ENCODE data around the gene DMXL2.

Gene DMXL2

DNA sequence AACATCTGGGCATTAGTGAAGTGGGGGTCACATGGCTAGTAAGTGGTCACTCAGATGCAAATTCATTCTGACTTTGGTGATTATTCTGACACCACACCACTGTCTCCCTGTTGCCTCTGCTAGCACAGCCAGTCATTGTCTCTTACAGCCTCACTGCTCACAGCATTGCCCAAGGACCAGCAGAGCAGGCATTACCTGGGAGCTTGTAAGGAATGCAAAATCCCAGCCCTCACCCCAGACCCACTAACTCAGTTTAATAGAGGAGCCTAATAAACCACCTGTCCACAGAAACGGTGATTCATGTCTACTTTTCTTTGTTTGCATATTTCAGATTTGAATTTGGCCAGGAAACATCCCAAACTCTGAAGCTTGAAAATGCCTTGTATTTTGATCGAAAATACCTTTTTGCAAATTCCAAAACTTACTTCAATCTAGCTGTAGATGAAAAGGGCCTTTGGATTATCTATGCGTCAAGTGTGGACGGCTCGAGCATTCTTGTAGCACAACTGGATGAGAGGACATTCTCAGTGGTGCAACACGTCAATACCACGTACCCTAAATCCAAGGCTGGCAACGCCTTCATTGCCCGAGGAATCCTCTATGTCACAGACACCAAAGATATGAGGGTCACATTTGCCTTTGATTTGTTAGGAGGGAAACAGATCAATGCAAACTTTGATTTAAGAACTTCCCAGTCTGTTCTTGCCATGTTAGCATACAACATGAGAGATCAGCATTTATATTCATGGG is 218.4 kb downstream of the DMXL2 start:
- DNase-seq = no peak

DNA sequence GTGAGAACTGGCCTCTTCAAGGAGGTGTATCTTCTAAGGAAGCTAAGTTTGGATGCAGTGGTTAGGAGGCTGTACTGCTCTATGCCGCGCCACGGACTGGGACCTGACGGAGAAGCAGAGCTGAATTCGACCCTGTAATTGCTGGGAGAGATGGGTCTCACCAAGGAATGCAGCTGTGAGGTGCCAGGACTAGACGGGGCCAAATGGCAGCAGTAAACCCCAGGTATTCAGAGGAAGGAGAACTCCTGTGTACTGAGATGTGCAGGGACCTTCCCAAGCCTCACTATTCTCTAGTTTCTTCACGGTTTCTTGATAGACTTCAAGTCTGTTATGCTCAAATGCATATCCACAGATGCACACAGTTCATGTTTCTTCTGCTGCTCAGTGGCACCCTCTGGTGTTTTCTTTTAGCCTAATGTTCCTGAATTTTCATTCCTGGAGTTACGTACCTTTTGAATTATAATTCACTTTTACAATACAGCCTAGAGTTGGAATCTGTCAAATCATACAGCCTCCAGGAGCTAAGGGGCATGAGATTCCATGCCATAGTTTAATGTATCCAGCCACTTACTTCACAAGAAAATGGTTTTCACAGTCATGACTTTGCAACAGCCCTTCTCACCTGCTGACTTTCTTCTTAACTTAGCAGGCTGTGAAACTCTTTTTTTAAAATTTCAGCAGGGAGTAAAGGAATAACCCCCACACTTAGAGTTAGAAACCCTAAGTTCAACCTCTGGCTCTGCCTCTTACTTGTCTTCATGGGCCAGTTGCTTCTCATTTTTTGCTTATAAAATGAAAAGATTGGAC is 219.3 kb downstream of the DMXL2 start:
- no peak for DNase-seq

DNA sequence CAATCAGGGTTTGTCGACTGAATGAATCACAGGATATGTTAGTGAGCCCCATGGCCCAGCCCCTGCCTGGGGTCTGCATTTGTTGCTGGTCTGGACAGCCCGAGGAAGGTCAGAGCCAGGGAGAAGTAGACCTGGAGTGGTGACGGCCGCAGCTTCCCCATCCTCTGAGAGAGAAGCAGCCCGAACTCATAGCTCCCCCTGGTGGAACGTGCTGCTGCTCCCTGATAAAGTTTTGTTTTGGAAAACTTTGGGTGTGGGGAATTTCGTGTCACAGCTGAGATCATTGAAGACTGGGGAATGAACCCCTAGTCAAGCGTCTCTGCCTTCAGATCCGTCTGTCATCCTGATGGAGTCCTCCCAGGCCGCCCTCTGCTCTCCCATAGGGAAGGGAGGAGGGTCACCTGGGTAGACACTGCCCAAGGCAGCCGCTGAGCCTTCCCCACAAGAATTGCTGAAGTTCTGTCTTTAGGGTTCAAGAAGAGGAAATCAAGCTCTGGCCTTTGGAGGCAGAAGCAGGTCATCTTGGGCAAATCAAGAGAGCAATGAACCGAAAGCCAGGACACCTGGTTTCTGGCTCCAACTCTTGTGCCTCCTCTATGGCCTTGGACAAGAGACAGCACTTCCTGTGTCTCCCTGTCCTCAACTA is 220.6 kb downstream of the DMXL2 start:
- no peak for DNase-seq

DNA sequence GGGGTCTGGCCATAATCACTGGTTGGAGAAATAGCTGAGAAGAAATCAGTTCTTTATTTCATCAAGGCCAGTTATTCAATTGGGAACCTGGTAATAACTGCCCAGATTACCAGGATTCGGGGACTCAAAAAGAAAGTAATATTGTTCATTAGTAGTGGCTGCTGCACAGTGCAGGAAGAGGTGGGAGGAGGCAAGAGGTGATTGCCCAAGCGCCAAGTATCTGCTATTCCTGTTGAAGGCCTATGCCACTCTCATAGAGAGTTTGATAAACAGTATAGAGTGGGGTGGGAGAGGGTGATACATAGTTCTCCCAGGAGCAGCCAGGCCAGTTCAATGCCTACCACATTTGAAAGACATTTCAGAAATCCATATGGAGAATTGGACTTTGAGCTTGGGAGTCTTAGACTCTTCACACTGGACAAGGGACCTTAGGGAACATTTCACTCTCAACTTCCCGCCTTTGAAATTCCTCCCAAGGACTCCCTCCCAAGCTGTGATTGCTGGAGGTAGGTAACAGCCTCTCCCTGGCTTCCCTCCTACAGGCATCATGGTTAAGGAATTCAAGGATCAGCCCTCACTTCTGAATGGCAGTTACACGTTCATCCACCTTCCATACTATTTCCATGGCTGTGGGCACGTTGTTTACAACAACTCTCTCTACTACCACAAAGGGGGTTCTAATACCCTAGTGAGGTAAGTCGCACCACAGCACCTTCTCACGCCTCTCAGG is 221.4 kb downstream of the DMXL2 start:
- DNase-seq = no peak

DNA sequence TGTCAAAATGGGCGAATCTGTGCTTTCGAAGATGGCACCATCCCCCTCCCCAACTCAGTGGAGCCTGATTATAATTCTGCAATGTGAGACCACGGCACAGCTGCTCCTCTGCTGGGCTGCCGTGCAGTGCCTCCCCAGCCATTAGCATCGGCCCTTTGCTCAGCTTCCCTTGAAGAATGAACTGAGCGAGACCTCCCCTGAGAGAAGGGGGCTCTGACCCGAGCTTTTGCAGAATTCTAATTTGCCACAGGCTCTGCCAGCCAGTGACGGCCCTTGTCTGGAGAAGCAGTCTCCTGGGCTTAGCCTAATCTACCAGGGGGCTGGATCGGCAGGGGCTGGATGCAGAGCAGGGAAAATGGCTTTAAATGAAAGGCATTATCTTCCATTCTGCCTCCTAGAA is 223.9 kb downstream of the DMXL2 start:
- DNase-seq = no peak

Data from stimulated activated CD4-positive, alpha-beta T cell treated with anti-CD3 and anti-CD28 coated beads, Interleukin-12 subunit alpha, Interleukin-12 subunit beta, amount 100 ng/mL, for 4 hours (primary cell).